ENCODE results near the gene MAPK14.

MAPK14 gene

DNA sequence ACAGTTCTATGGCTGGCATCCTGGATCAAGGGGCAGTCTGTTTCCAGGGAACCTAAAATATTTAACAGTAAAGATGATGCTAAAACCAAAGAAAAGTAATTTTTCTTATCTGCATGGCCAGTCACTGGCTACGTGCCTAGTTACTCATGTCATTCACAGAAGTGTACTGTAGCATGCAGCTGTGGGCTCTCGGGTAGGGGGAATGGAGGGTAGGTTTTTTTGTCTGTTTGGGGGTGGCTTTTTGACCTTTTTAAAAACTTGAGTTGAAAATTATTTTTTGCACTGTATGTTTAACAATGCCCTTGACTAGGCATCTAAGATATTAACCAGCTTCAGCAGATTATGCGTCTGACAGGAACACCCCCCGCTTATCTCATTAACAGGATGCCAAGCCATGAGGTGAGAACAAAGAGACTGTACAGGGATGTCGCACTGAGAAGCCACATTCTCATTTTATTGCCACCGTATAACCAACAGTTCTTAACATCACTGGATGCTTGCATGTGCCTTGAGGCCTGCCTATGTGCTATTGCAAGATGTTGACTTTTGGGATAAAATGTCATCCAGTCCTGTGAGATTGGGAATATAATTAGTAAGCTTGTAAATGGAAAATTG is 72.4 kb downstream of the MAPK14 start:
- DNase-seq (ENCODE audit: low spot score) = no peak

- no peak for DNase-seq (ENCODE audit: low spot score)
These were observed 74.1 kb downstream of the MAPK14 start for GRCh38 chr6:36101691-36102090.

GRCh38 chr6:36102853-36103252 is 75.2 kb downstream of the MAPK14 start:
- DNase-seq (ENCODE audit: low spot score) = no peak

DNA sequence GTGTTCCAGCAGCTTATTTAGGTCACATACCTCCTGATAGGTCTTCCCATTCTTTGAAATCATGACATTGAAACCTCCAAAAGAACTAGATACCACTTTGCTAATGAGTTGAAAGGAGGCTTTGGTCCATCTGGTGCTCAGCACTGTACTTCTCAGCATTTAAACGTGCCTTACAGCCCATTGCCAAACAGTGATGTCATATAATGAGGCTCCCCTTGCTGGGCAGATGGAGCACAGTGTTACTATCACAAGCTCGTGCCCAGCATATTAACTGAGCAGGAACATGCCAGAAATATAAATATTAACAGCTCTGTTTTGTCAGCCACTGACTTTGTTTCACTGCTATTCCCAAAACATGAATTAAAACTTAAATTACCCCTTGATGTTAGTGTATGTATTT is 77.2 kb downstream of the MAPK14 start:
- DNase-seq (ENCODE audit: low spot score) = peak; percentile 67

DNA sequence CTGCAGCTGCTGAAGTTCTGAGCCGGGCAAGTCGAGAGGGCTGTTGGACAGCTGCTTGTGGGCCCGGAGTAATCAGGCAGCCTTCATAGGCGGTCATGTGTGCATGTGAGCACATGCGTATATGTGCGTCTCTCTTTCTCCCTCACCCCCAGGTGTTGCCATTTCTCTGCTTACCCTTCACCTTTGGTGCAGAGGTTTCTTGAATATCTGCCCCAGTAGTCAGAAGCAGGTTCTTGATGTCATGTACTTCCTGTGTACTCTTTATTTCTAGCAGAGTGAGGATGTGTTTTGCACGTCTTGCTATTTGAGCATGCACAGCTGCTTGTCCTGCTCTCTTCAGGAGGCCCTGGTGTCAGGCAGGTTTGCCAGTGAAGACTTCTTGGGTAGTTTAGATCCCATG is 81.5 kb downstream of the MAPK14 start:
- DNase-seq (ENCODE audit: low spot score) = no peak

- no peak for DNase-seq (ENCODE audit: low spot score)
These were observed 82.4 kb downstream of the MAPK14 start for GRCh38 chr6:36110050-36110449.

DNA sequence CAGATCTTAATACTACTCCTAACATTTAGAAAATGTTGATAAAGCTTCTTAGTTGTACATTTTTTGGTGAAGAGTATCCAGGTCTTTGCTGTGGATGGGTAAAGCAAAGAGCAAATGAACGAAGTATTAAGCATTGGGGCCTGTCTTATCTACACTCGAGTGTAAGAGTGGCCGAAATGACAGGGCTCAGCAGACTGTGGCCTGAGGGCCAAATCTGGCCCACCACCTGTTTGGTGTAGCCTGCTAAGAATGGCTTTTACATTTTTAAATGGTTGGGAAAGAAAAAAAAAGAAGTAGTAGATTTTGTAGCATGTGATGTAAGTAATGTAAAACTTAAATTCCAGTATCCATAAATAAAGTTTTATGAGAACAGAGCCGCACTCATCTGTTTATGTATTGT is 83.3 kb downstream of the MAPK14 start:
- no peak for DNase-seq (ENCODE audit: low spot score)

DNA sequence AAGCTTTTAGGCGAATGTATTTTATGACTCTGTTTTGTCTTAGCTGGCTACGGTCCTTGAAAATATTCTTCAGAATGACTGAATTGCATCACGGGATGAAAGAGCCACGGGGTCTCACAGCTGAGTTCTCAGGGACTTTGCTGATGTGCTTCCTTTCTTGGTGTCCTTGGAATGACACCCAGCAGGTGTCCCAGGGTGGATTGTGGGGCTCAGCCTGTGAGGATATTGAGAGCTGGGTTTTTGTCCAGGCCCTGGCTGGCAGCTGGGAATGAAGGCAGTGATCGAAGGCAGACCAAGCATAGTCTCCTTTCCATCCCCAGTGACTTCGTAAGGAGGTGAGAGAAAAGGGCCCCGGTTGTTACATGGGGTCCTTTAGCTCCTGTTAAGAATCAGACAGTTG is 83.9 kb downstream of the MAPK14 start:
- no peak for DNase-seq (ENCODE audit: low spot score)

GRCh38 chr6:36113049-36113448 is 85.4 kb downstream of the MAPK14 start:
- no peak for DNase-seq (ENCODE audit: low spot score)

GRCh38 chr6:36113703-36114102 is 86.1 kb downstream of the MAPK14 start:
- no peak for DNase-seq (ENCODE audit: low spot score)

DNA sequence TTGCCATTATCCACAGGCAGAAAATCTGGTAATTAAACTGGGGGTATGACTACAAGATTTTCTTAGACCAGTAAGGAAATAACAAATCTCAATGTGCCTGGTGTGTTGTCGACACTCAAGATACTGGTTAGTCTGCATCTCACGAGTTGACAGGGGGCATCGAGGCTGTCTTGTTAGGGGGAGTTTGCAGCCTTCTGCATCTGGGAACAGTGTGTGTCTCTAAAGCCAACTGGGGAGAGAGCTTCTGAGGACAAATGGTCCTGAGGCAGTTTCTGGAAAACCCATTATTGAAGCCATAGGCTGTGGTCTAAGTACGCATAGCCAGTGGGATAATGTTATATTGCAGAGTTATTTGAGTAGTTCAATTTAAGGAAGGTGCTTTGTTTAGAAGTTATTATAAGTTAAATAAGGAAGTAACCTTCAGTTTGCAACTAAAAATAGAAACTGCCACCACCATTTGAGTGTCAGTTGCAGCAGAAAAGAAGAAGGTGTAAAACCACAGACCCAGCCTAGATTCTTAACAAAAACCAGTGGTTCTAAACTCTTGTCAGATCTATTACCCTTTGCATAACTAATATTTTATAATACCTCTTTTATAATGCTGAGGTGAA is 87.3 kb downstream of the MAPK14 start:
- DNase-seq (ENCODE audit: low spot score) = no peak

- DNase-seq (ENCODE audit: low spot score) = no peak
These were observed 87.8 kb downstream of the MAPK14 start for GRCh38 chr6:36115412-36115811.

GRCh38 chr6:36116066-36116864 is 88.7 kb downstream of the MAPK14 start:
- no peak for DNase-seq (ENCODE audit: low spot score)

GRCh38 chr6:36116943-36117342 is 89.3 kb downstream of the MAPK14 start:
- no peak for DNase-seq (ENCODE audit: low spot score)

DNA sequence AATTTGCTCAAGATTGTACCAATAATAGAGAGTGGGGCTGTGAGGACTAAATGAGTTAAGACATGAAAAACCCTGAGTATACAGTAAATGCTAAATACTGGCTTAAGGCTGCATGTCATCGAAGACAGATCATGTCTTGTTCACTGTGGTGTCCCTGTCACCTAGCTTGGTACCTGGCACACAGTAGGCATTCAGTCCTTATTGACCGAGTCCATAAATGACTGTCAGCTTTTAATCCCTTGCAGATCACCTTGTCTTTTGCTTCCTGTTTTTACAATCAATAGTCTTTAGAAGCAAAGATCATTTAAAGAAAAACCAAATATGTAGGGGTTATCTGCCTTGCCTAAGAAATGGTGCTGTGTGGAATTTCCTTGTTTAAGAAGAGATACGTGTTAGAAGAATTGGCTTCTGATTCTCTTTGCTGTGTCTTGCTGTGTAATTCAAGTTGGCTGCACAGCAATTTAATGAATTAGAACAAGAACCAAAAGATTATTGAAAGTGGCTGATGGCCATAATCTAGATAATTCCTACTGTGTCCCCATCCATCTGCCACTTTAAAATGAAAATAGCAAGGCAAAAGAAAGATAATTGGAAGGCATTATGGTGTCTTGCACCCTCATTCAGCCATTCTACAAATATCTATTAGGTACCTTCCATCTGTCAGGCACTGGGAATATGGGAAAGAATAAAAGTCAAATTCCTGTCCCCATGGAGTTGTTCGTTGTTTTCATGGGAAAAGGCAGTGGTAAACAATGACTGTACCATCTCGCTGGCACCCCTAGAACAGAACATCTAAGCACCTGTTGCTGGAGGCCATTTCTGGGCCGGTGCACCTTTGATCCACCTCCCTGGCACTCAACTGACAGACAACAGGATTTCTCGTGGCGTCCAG is 90.3 kb downstream of the MAPK14 start:
- DNase-seq (ENCODE audit: low spot score) = no peak

DNA sequence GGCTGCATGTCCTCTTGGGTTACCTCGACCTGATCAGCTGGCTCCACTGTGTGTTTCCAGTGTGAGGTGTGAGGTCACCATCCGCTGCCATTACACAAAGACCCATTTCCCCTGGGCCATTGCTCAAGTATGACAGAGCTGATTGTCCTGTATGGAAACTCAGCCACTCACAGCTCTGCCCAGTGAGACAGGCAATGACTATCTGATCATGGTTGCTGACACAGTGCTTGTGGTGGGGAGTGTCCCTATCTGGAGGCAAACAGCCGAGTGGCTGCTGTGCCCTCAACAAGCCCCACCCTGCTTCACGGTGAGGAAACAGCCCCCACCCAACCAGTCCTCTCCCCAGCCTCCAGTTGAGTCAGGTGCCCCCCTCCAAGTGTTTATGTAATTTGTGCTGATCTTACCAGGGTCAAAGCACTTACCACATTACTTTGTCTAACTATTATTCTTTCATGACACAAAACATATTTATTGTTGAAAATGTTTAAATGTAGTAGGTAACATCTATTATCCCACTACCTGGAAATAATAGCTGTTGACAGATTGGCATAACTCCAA is 91.0 kb downstream of the MAPK14 start:
- DNase-seq (ENCODE audit: low spot score) = no peak

DNA sequence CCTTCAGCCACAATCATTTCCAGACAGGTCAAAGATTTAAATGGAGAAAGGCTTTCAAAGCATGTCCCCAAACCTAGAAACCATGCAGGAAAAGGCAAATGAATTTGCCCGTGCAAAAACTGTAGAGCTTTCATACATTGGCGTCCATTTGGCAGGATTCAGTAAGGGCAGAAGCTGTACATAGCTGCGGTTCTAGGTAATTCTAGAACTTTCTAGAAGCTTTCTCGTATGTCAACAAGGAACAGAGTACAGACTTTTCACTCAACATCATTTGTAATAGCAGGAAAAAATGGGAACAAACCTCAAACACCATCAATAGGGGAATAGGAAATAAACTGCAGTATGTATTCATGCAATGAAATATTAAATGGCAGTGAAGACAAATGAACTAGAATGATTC is 91.6 kb downstream of the MAPK14 start:
- DNase-seq (ENCODE audit: low spot score) = no peak

- no peak for DNase-seq (ENCODE audit: low spot score)
These were observed 92.4 kb downstream of the MAPK14 start for GRCh38 chr6:36120018-36120417.

GRCh38 chr6:36120539-36120938 is 92.9 kb downstream of the MAPK14 start:
- no peak for DNase-seq (ENCODE audit: low spot score)

- DNase-seq (ENCODE audit: low spot score) = no peak
These were observed 93.6 kb downstream of the MAPK14 start for GRCh38 chr6:36120979-36121786.
